GM23338 (cell line): ENCODE measurements around the gene MYOF. TPM values are rescaled to one million over a fixed set of nuclear protein-coding genes. Genes with fewer than 3 reads are reported as not detected.

Experiments used
- ATAC-seq: fragments of 200-7000 bp; cut with Tn5 transposase; 3 replicates; pipeline ENCODE4 v1.9.1; 2020
- DNase-seq: peaks from one replicate; pipeline ENCODE4 v3.0.0-alpha.2; 2015; ENCODE audit warnings: low spot score
- H2AFZ ChIP-seq: fragments of 200-600 bp; sonication (generic); 2 replicates; pipeline ENCODE4 v1.8.0; 2016; ENCODE audit warnings: antibody characterized with exemption, mild to moderate bottlenecking, moderate library complexity
- H3F3A ChIP-seq: fragments of 200-600 bp; sonication (generic); replicated peaks from 2 replicates; pipeline ENCODE4 v1.8.0; 2017; ENCODE audit warnings: antibody characterized with exemption, mixed run types, low read depth
- H3K27ac ChIP-seq: fragments of 200-600 bp; sonication (generic); 2 replicates; pipeline ENCODE4 v1.6.1; 2016; ENCODE audit warnings: low read depth
- H3K27me3 ChIP-seq: fragments of 200-600 bp; sonication (generic); 2 replicates; pipeline ENCODE4 v1.8.0; 2016; ENCODE audit warnings: mild to moderate bottlenecking, mixed run types, moderate library complexity; ENCODE audit not compliant: insufficient read depth
- H3K36me3 ChIP-seq: fragments of 200-600 bp; sonication (generic); 2 replicates; pipeline ENCODE4 v1.8.0; 2016; ENCODE audit warnings: mild to moderate bottlenecking; ENCODE audit not compliant: insufficient read depth
- H3K4me1 ChIP-seq: fragments of 200-600 bp; sonication (generic); 2 replicates; pipeline ENCODE4 v1.8.0; 2016; ENCODE audit warnings: mild to moderate bottlenecking, moderate library complexity; ENCODE audit not compliant: insufficient read depth
- H3K4me2 ChIP-seq: fragments of 200-600 bp; sonication (generic); 2 replicates; pipeline ENCODE4 v1.7.1; 2017; ENCODE audit warnings: mixed run types
- H3K4me3 ChIP-seq: fragments of 200-600 bp; sonication (generic); 2 replicates; pipeline ENCODE4 v1.6.1; 2016; ENCODE audit warnings: mixed run types
- H3K79me2 ChIP-seq: fragments of 200-600 bp; sonication (generic); replicated peaks from 2 replicates; pipeline ENCODE4 v1.8.0; 2017; ENCODE audit warnings: mild to moderate bottlenecking; ENCODE audit not compliant: insufficient read depth
- H3K9me2 ChIP-seq: fragments of 200-600 bp; sonication (generic); 2 replicates; pipeline ENCODE4 v1.8.0; 2017; ENCODE audit not compliant: insufficient read depth
- H4K20me1 ChIP-seq: fragments of 200-600 bp; sonication (generic); replicated peaks from 2 replicates; pipeline ENCODE4 v1.8.0; 2017; ENCODE audit warnings: mild to moderate bottlenecking; ENCODE audit not compliant: insufficient read depth
- H3K27ac Mint-ChIP-seq: 2 replicates; pipeline ENCODE4 v1.8.0; 2020; ENCODE audit warnings: inconsistent platforms, mild to moderate bottlenecking, moderate library complexity, mixed read lengths
- H3K27me3 Mint-ChIP-seq: 3 replicates; pipeline ENCODE4 v1.8.0; 2022; ENCODE audit warnings: low read depth, mild to moderate bottlenecking, moderate library complexity, mixed read lengths, inconsistent platforms; ENCODE audit not compliant: insufficient read depth, poor library complexity
- H3K36me3 Mint-ChIP-seq: 3 replicates; pipeline ENCODE4 v1.8.0; 2021; ENCODE audit warnings: low read depth, mild to moderate bottlenecking, inconsistent platforms, moderate library complexity, mixed read lengths
- H3K4me1 Mint-ChIP-seq: 3 replicates; pipeline ENCODE4 v1.8.0; 2020; ENCODE audit warnings: mild to moderate bottlenecking, inconsistent platforms, mixed read lengths
- H3K4me3 Mint-ChIP-seq: 3 replicates; pipeline ENCODE4 v1.8.0; 2021; ENCODE audit warnings: moderate library complexity, mild to moderate bottlenecking, inconsistent platforms, mixed read lengths
- H3K9me3 Mint-ChIP-seq: 3 replicates; pipeline ENCODE4 v1.8.0; 2020; ENCODE audit warnings: moderate library complexity, mild to moderate bottlenecking, inconsistent platforms, mixed read lengths
- CREB1 ChIP-seq: fragments of 250-450 bp; sonication (Bioruptor Pico); IDR thresholded peaks from 2 replicates; pipeline ENCODE4 v1.5.0; 2020; ENCODE audit warnings: low read depth, mild to moderate bottlenecking, moderate library complexity
- CTCF ChIP-seq, 2 experiments: fragments of 200-600 bp in 1 of 2; sonication (generic) in 1 of 2; conservative IDR thresholded peaks; 2 replicates each; pipeline versions ENCODE4 v1.5.1 to v1.6.1; 2016 to 2017; ENCODE audit warnings: antibody characterized with exemption in 2 of 2, low read depth in 2 of 2, mild to moderate bottlenecking in 2 of 2, moderate library complexity in 1 of 2
- JUNB ChIP-seq: IDR thresholded peaks from one replicate; pipeline ENCODE4 v1.6.1; 2016; ENCODE audit warnings: antibody characterized with exemption; ENCODE audit not compliant: unreplicated experiment
- POLR2AphosphoS5 ChIP-seq: IDR thresholded peaks from 2 replicates; pipeline ENCODE4 v1.6.1; 2016; ENCODE audit warnings: antibody characterized with exemption, low read depth
- REST ChIP-seq: IDR thresholded peaks from one replicate; pipeline ENCODE4 v1.6.1; 2018; ENCODE audit warnings: antibody characterized with exemption; ENCODE audit not compliant: unreplicated experiment
- STAT1 ChIP-seq: IDR thresholded peaks from one replicate; pipeline ENCODE4 v1.6.1; 2016; ENCODE audit warnings: antibody characterized with exemption; ENCODE audit not compliant: unreplicated experiment
- ZNF462 ChIP-seq: fragments of 250-450 bp; sonication (Bioruptor Pico); IDR thresholded peaks from 2 replicates; pipeline ENCODE4 v1.5.0; 2020; ENCODE audit warnings: mild to moderate bottlenecking, moderate library complexity
- polyA plus RNA-seq: library from polyadenylated mRNA; unstranded; fragments of >200 nt; fragmentation: Nextera tagmentation; extraction: Ambion mirVana; gene quantifications from 2 replicates; pipeline ENCODE4 v1.2.1, GENCODE V29; 2016
- total RNA-seq: library from RNA; depleted of rRNA; stranded (reverse); fragments of >200 nt; shearing (Covaris generic); gene quantifications from 2 replicates; pipeline ENCODE4 v1.2.3, GENCODE V29; 2014

The MYOF gene
- total and polyA plus RNA-seq, 2 experiments from 2014 or later = 0.82 to 1.4 TPM

GRCh38 chr10:93402192-93402591 is 79.9 kb downstream of the MYOF start:
- no peaks in the 10 kb centered on the region for H3K9me2 ChIP-seq
- no peaks in the 10 kb centered on the region for H3K36me3 Mint-ChIP-seq
- H3K4me1 ChIP-seq = 0 out of 2 replicates have a peak, but pooled peaks cover 3% of the 10 kb centered on the region
- no peaks in the 10 kb centered on the region for H3K79me2 ChIP-seq
- no peak overlapping the region for H3K27ac ChIP-seq
- no peaks in the 10 kb centered on the region for H4K20me1 ChIP-seq
- no peak overlapping the region for H3K4me2 ChIP-seq
- H3K4me1 Mint-ChIP-seq = peaks cover 14% of the 10 kb centered on the region
- H3K27me3 ChIP-seq = no peaks in the 10 kb centered on the region
- H3K36me3 ChIP-seq = no peaks in the 10 kb centered on the region
- H3K27ac Mint-ChIP-seq = no peak overlapping the region
- H3K4me3 Mint-ChIP-seq = no peak overlapping the region
- H3K9me3 Mint-ChIP-seq = no peaks in the 10 kb centered on the region
- no peaks in the 10 kb centered on the region for H3F3A ChIP-seq
- no peak for TF ChIP-seq JUNB
- no peak for TF ChIP-seq ZNF462
- TF ChIP-seq CREB1 (CRISPR knock-in tag) = no peak
- no peak for TF ChIP-seq CTCF (conservative IDR thresholded peaks at IDR 0.05; ENCODE audit: low read depth in 2 of 2)
- no peak overlapping the region for H3K4me3 ChIP-seq
- H2AFZ ChIP-seq = no peak overlapping the region
- no peak for DNase-seq
- ATAC-seq = no peak
- peaks cover 4% of the 10 kb centered on the region for H3K27me3 Mint-ChIP-seq

GRCh38 chr10:93398528-93398927 is 83.6 kb downstream of the MYOF start:
- peaks cover 9% of the 10 kb centered on the region; the same call in 2 of the 3 replicates for H3K4me1 Mint-ChIP-seq
- Histone ChIP-seq H3K4me3 (no peak overlapping the region), H3K79me2 (no peaks in the 10 kb centered on the region), H3K9me2 (no peaks in the 10 kb centered on the region), H3K36me3 (no peaks in the 10 kb centered on the region), H3K27ac (no peak overlapping the region), H4K20me1 (no peaks in the 10 kb centered on the region), H3K4me1 (no peaks in the 10 kb centered on the region; the same call in 1 of the 2 replicates), H2AFZ (peak overlapping the region; percentile 84), H3K4me2 (no peak overlapping the region), H3F3A (no peaks in the 10 kb centered on the region), H3K27me3 (no peaks in the 10 kb centered on the region)
- no peak for TF ChIP-seq POLR2AphosphoS5
- TF ChIP-seq STAT1 = no peak
- TF ChIP-seq CTCF (conservative IDR thresholded peaks at IDR 0.05; ENCODE audit: low read depth in 2 of 2) = no peak
- no peak for TF ChIP-seq CREB1 (CRISPR knock-in tag)
- no peak for TF ChIP-seq JUNB
- no peak for TF ChIP-seq REST
- no peak overlapping the region for H3K27ac Mint-ChIP-seq
- H3K27me3 Mint-ChIP-seq = peaks cover 4% of the 10 kb centered on the region
- H3K4me3 Mint-ChIP-seq = no peak overlapping the region
- no peaks in the 10 kb centered on the region for H3K36me3 Mint-ChIP-seq
- no peaks in the 10 kb centered on the region for H3K9me3 Mint-ChIP-seq
- no peak for ATAC-seq
- DNase-seq = no peak
